H9 (cell line): ENCODE data around the gene THUMPD1. TPM values are rescaled to one million over a fixed set of nuclear protein-coding genes. Genes with fewer than 3 reads are reported as not detected.

Experiments
- DNase-seq: peaks from one replicate; pipeline ENCODE4 v3.0.0-alpha.2; 2017
- H2AFZ ChIP-seq: one replicate; pipeline ENCODE4 v1.6.1; 2013; ENCODE audit warnings: mild to moderate bottlenecking, low read length, control low read depth, moderate library complexity
- H2AK5ac ChIP-seq: 2 replicates; pipeline ENCODE4 v1.6.1; 2013; ENCODE audit warnings: low read length, control low read depth, mixed read lengths; ENCODE audit not compliant: insufficient read length
- H2BK120ac ChIP-seq: one replicate; pipeline ENCODE4 v1.6.1; 2013; ENCODE audit warnings: low read depth, mild to moderate bottlenecking, low read length, control low read depth, inconsistent platforms; ENCODE audit not compliant: poor library complexity, severe bottlenecking
- H2BK12ac ChIP-seq: 2 replicates; pipeline ENCODE4 v1.6.1; 2013; ENCODE audit warnings: low read length, control low read depth, mixed read lengths, low read depth; ENCODE audit not compliant: insufficient read length
- H2BK15ac ChIP-seq: 2 replicates; pipeline ENCODE4 v1.6.1; 2013; ENCODE audit warnings: low read depth, low read length, control low read depth
- H2BK20ac ChIP-seq: one replicate; pipeline ENCODE4 v1.6.1; 2013; ENCODE audit warnings: low read depth, mild to moderate bottlenecking, low read length, control low read depth, inconsistent platforms; ENCODE audit not compliant: poor library complexity, severe bottlenecking
- H2BK5ac ChIP-seq: 2 replicates; pipeline ENCODE4 v1.6.1; 2013; ENCODE audit warnings: low read length, control low read depth, mixed read lengths; ENCODE audit not compliant: insufficient read length
- H3K14ac ChIP-seq: 2 replicates; pipeline ENCODE4 v1.6.1; 2013; ENCODE audit warnings: low read length, control low read depth; ENCODE audit not compliant: insufficient read depth
- H3K18ac ChIP-seq: 2 replicates; pipeline ENCODE4 v1.6.1; 2013; ENCODE audit warnings: low read depth, mild to moderate bottlenecking, mixed read lengths, low read length, control low read depth; ENCODE audit not compliant: insufficient read length
- H3K23ac ChIP-seq: 2 replicates; pipeline ENCODE4 v1.6.1; 2013; ENCODE audit warnings: low read length, control low read depth, mixed read lengths, low read depth; ENCODE audit not compliant: insufficient read length
- H3K23me2 ChIP-seq: 2 replicates; pipeline ENCODE4 v1.6.1; 2013; ENCODE audit warnings: low read depth, mild to moderate bottlenecking, mixed read lengths, low read length, control low read depth; ENCODE audit not compliant: insufficient read length, poor library complexity, severe bottlenecking
- H3K27ac ChIP-seq: 2 replicates; pipeline ENCODE4 v1.5.1; 2013; ENCODE audit warnings: low read length, control low read depth, mixed read lengths, low read depth; ENCODE audit not compliant: insufficient read length
- H3K27me3 ChIP-seq: 2 replicates; pipeline ENCODE4 v1.6.1; 2013; ENCODE audit warnings: low read length, control low read depth, inconsistent platforms; ENCODE audit not compliant: insufficient read depth
- H3K4ac ChIP-seq: 2 replicates; pipeline ENCODE4 v1.6.1; 2013; ENCODE audit warnings: low read depth, mild to moderate bottlenecking, control low read depth, inconsistent platforms, low read length, moderate library complexity
- H3K4me1 ChIP-seq: 2 replicates; pipeline ENCODE4 v1.6.1; 2013; ENCODE audit warnings: low read length, control low read depth, inconsistent platforms; ENCODE audit not compliant: insufficient read depth
- H3K4me2 ChIP-seq: 2 replicates; pipeline ENCODE4 v1.6.1; 2013; ENCODE audit warnings: low read length, control low read depth, mixed read lengths; ENCODE audit not compliant: insufficient read length, insufficient read depth
- H3K56ac ChIP-seq: 2 replicates; pipeline ENCODE4 v1.6.1; 2013; ENCODE audit warnings: low read depth, mild to moderate bottlenecking, mixed read lengths, low read length, control low read depth; ENCODE audit not compliant: insufficient read length
- H3K79me1 ChIP-seq: 2 replicates; pipeline ENCODE4 v1.6.1; 2013; ENCODE audit warnings: low read depth, mild to moderate bottlenecking, moderate library complexity, low read length, control low read depth, inconsistent platforms; ENCODE audit not compliant: insufficient read depth, poor library complexity, severe bottlenecking
- H3K79me2 ChIP-seq: 2 replicates; pipeline ENCODE4 v1.6.1; 2013; ENCODE audit warnings: low read length, control low read depth, inconsistent platforms; ENCODE audit not compliant: insufficient read depth
- H3K9ac ChIP-seq: 2 replicates; pipeline ENCODE4 v1.6.1; 2013; ENCODE audit warnings: low read length, control low read depth, mixed read lengths; ENCODE audit not compliant: insufficient read length; ENCODE audit errors: extremely low read depth
- H3K9me3 ChIP-seq: one replicate; pipeline ENCODE4 v1.6.1; 2013; ENCODE audit warnings: low read depth, low read length, inconsistent platforms; ENCODE audit not compliant: control insufficient read depth
- H3T11ph ChIP-seq: one replicate; pipeline ENCODE4 v1.6.1; 2013; ENCODE audit warnings: mild to moderate bottlenecking, low read length, control low read depth, inconsistent platforms
- H4K20me1 ChIP-seq: one replicate; pipeline ENCODE4 v1.6.1; 2013; ENCODE audit not compliant: control insufficient read depth, insufficient read length, insufficient read depth
- H4K5ac ChIP-seq: 2 replicates; pipeline ENCODE4 v1.6.1; 2013; ENCODE audit warnings: low read depth, mild to moderate bottlenecking, mixed read lengths, low read length, control low read depth; ENCODE audit not compliant: insufficient read length
- H4K8ac ChIP-seq: replicated peaks from 2 replicates; pipeline ENCODE4 v1.6.1; 2013; ENCODE audit warnings: low read length, control low read depth, mixed read lengths, low read depth; ENCODE audit not compliant: insufficient read length
- H4K91ac ChIP-seq: 2 replicates; pipeline ENCODE4 v1.6.1; 2013; ENCODE audit warnings: low read depth, mild to moderate bottlenecking, moderate library complexity, mixed read lengths, low read length, control low read depth; ENCODE audit not compliant: insufficient read length
- H3K27ac Mint-ChIP-seq, 3 experiments: 2 replicates in 2 of 3; 3 replicates in 1 of 3; pipeline ENCODE4 v1.8.0; 2020 to 2021; ENCODE audit warnings: mixed read lengths in 3 of 3, mild to moderate bottlenecking in 1 of 3, moderate library complexity in 1 of 3
- H3K27me3 Mint-ChIP-seq: 2 replicates; pipeline ENCODE4 v1.8.0; 2021; ENCODE audit warnings: low read depth, mild to moderate bottlenecking, moderate library complexity, mixed read lengths
- H3K36me3 Mint-ChIP-seq, 3 experiments: 2 replicates in 2 of 3; 3 replicates in 1 of 3; pipeline ENCODE4 v1.8.0; 2020 to 2021; ENCODE audit warnings: low read depth in 3 of 3, mixed read lengths in 3 of 3; ENCODE audit not compliant: insufficient read depth in 1 of 3
- H3K4me1 Mint-ChIP-seq, 2 experiments: 2 replicates each; pipeline ENCODE4 v1.8.0; 2020; ENCODE audit warnings: mixed read lengths in 2 of 2
- H3K4me3 Mint-ChIP-seq, 2 experiments: 2 replicates in 1 of 2; 3 replicates in 1 of 2; pipeline ENCODE4 v1.8.0; 2020 to 2021; ENCODE audit warnings: mild to moderate bottlenecking in 2 of 2, mixed read lengths in 2 of 2, moderate library complexity in 1 of 2
- H3K9me3 Mint-ChIP-seq, 2 experiments: 2 replicates in 1 of 2; 3 replicates in 1 of 2; pipeline ENCODE4 v1.8.0; 2020; ENCODE audit warnings: mild to moderate bottlenecking in 2 of 2, mixed read lengths in 2 of 2, moderate library complexity in 1 of 2
- WGBS: extraction: QIAGEN DNeasy Blood & Tissue Kit; methylation state at CpG from one replicate; pipeline ENCODE4 v1.1.7; 2013; ENCODE audit warnings: missing lambda C conversion rate, low lambda C conversion rate, mixed read lengths; ENCODE audit not compliant: insufficient read length; ENCODE audit errors: extremely low coverage; 5-methylcytosine and 5-hydroxymethylcytosine counted together
- total RNA-seq: library from RNA; stranded (reverse); gene quantifications from 2 replicates; pipeline ENCODE4 v1.2.1, GENCODE V29; 2021
- TF ChIP-seq, protein P1 (sequence below): fragments of 200-600 bp; sonication (generic); conservative IDR thresholded peaks from 3 replicates; pipeline ENCODE4 v1.8.0; 2021; ENCODE audit warnings: antibody characterized with exemption, mild to moderate bottlenecking

THUMPD1 gene
- total RNA-seq, 1 experiment from 2014 or later, result 51.3 TPM

GRCh38 chr16:20729141-20729540 is 12.5 kb downstream of the THUMPD1 start:
- Histone ChIP-seq H4K91ac (no peak overlapping the region), H4K5ac (no peak overlapping the region), H3K9ac (no peak overlapping the region), H2BK15ac (no peak overlapping the region), H2BK12ac (no peak overlapping the region), H2AFZ (no peak overlapping the region), H2BK5ac (no peak overlapping the region), H3T11ph (no peak overlapping the region), H3K23me2 (no peaks in the 10 kb centered on the region), H3K27me3 (no peaks in the 10 kb centered on the region), H3K79me1 (no peaks in the 10 kb centered on the region), H3K23ac (no peak overlapping the region), H2BK120ac (no peak overlapping the region), H4K8ac (no peak overlapping the region), H3K18ac (no peak overlapping the region), H2AK5ac (no peak overlapping the region), H3K4ac (no peak overlapping the region), H3K14ac (no peak overlapping the region), H3K9me3 (no peaks in the 10 kb centered on the region), H3K79me2 (no peaks in the 10 kb centered on the region), H3K4me1 (no peaks in the 10 kb centered on the region), H2BK20ac (no peak overlapping the region), H4K20me1 (no peaks in the 10 kb centered on the region), H3K4me2 (no peak overlapping the region), H3K56ac (no peak overlapping the region), H3K27ac (no peak overlapping the region)
- no CpG with 5 or more reads among the region's 3 CpGs for WGBS
- Mint-ChIP-seq H3K36me3 (0 out of 7 replicates have a peak, but pooled peaks cover 0 to 2% (median 0%) of the 10 kb centered on the region in 3 experiments), H3K27me3 (peaks cover 9% of the 10 kb centered on the region), H3K4me3 (no peak overlapping the region), H3K4me1 (no peaks in the 10 kb centered on the region), H3K9me3 (no peaks in the 10 kb centered on the region), H3K27ac (no peak overlapping the region)
- TF ChIP-seq, protein P1, sequence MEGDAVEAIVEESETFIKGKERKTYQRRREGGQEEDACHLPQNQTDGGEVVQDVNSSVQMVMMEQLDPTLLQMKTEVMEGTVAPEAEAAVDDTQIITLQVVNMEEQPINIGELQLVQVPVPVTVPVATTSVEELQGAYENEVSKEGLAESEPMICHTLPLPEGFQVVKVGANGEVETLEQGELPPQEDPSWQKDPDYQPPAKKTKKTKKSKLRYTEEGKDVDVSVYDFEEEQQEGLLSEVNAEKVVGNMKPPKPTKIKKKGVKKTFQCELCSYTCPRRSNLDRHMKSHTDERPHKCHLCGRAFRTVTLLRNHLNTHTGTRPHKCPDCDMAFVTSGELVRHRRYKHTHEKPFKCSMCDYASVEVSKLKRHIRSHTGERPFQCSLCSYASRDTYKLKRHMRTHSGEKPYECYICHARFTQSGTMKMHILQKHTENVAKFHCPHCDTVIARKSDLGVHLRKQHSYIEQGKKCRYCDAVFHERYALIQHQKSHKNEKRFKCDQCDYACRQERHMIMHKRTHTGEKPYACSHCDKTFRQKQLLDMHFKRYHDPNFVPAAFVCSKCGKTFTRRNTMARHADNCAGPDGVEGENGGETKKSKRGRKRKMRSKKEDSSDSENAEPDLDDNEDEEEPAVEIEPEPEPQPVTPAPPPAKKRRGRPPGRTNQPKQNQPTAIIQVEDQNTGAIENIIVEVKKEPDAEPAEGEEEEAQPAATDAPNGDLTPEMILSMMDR, result no peak
- DNase-seq, result no peak
